ENCODE measurements around the gene TIGD6. TPM values are rescaled to one million over a fixed set of nuclear protein-coding genes. Genes with fewer than 3 reads are reported as not detected.

The TIGD6 gene
- total and polyA plus RNA-seq, 2 experiments from 2014 or later, result 1.4 to 2.1 TPM

DNA sequence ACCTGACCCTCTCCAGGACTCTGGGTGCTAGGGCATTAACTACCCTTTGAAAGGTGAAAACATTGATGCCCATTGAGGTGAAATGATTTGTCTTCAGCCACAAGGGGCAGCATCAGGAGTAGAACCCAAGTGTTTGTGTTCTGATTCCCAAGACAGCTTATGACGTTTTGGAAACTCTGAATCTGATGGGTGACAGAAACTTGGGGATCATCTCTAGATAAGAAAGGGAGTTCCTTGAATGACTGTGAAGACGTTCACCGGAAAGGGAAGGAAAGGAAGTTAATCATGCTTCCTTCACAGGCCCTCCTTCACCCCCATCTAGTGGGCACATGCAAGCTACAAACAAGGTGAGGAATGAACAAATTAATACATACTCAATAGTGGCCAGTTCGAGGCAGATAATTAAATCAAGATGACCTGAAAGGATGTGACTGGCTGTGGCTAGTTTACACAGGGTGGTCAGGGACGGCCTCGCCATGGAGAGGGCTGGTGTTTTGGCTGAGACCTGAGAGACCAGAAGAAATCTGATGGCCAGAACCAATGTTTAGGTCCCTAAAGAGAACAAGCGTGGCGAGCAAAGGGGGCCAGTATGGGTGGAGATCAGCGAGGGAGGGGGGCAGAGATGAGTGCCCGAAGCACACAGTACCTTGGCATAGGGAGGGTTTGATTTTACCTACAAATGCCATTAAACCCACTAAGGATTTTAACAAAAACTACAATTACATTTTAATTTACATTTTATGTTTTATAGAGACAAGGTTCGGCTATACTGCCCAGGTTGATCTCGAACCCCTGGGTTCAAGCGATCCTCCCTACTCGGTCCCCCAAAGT lies 40.8 kb downstream of the TIGD6 start:
- H3K9me3 Mint-ChIP-seq, result no peaks in the 10 kb centered on the region; the same call in 2 of the 3 replicates
- Histone ChIP-seq H3K4me2 (peak overlapping the region; percentile 88), H3F3A (replicated peaks; ENCODE audit: low read depth) (peaks cover 8% of the 10 kb centered on the region; the same call in 1 of the 2 replicates), H3K4me1 (ENCODE audit: insufficient read depth) (peaks cover 10% of the 10 kb centered on the region; the same call in 1 of the 2 replicates), H3K27ac (ENCODE audit: low read depth) (peak overlapping the region; percentile 95), H3K4me3 (peak overlapping the region; percentile 89), H3K9me2 (ENCODE audit: insufficient read depth) (no peaks in the 10 kb centered on the region), H4K20me1 (replicated peaks; ENCODE audit: insufficient read depth) (no peaks in the 10 kb centered on the region; the same call in 1 of the 2 replicates), H3K79me2 (replicated peaks; ENCODE audit: insufficient read depth) (no peaks in the 10 kb centered on the region), H3K36me3 (ENCODE audit: insufficient read depth) (no peaks in the 10 kb centered on the region), H3K27me3 (ENCODE audit: insufficient read depth) (peaks cover 11% of the 10 kb centered on the region), H2AFZ (peak overlapping the region; percentile 87)
- H3K36me3 Mint-ChIP-seq (ENCODE audit: low read depth), result no peaks in the 10 kb centered on the region
- H3K27ac Mint-ChIP-seq, result peak overlapping the region; percentile 98
- H3K4me3 Mint-ChIP-seq, result peak overlapping the region; percentile 95
- TF ChIP-seq NANOG (IDR thresholded peaks at IDR 0.05; ENCODE audit: borderline replicate concordance), result no peak
- TF ChIP-seq CREB1 (CRISPR knock-in tag; IDR thresholded peaks at IDR 0.05; ENCODE audit: low read depth), result 0 out of 2 replicates have a peak, but pooled peaks have one; percentile 46
- TF ChIP-seq, protein P1, sequence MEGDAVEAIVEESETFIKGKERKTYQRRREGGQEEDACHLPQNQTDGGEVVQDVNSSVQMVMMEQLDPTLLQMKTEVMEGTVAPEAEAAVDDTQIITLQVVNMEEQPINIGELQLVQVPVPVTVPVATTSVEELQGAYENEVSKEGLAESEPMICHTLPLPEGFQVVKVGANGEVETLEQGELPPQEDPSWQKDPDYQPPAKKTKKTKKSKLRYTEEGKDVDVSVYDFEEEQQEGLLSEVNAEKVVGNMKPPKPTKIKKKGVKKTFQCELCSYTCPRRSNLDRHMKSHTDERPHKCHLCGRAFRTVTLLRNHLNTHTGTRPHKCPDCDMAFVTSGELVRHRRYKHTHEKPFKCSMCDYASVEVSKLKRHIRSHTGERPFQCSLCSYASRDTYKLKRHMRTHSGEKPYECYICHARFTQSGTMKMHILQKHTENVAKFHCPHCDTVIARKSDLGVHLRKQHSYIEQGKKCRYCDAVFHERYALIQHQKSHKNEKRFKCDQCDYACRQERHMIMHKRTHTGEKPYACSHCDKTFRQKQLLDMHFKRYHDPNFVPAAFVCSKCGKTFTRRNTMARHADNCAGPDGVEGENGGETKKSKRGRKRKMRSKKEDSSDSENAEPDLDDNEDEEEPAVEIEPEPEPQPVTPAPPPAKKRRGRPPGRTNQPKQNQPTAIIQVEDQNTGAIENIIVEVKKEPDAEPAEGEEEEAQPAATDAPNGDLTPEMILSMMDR (conservative IDR thresholded peaks at IDR 0.05; ENCODE audit: low read depth in 2 of 2), result peak; percentile 56 to 86
- DNase-seq (ENCODE audit: low spot score) (peak; percentile 69), ATAC-seq (peak; percentile 16)
- peaks cover 16% of the 10 kb centered on the region for H3K4me1 Mint-ChIP-seq
- H3K27me3 Mint-ChIP-seq (ENCODE audit: insufficient read depth, low read depth, poor library complexity), result peaks cover 8% of the 10 kb centered on the region

DNA sequence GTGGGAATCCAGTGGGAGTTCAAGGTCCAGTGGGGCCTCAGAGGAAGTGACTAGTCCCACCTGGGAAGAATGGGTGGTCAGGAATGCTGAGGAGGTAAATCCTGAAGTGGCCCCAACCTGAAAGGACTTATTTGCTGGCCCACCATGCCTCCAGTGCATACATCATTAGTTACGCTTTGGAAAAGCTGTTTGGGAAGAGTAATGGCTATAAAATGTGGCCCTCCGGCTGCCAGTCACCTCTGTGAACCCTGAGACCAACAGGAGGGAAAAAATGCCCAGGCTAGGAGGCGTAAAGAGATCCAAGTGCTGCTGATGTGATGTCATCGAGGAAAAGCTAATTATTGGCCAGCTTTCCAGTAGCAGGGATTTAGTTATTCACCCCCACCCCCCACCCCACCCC lies 42.6 kb downstream of the TIGD6 start:
- Histone ChIP-seq H3K4me2 (no peak overlapping the region), H2AFZ (peak overlapping the region; percentile 63; the same call in 1 of the 2 replicates), H3K27ac (ENCODE audit: low read depth) (no peak overlapping the region), H3K79me2 (replicated peaks; ENCODE audit: insufficient read depth) (no peaks in the 10 kb centered on the region), H3K4me1 (ENCODE audit: insufficient read depth) (peaks cover 10% of the 10 kb centered on the region; the same call in 1 of the 2 replicates), H3K4me3 (no peak overlapping the region), H3F3A (replicated peaks; ENCODE audit: low read depth) (peaks cover 8% of the 10 kb centered on the region; the same call in 1 of the 2 replicates), H4K20me1 (replicated peaks; ENCODE audit: insufficient read depth) (no peaks in the 10 kb centered on the region; the same call in 1 of the 2 replicates), H3K36me3 (ENCODE audit: insufficient read depth) (no peaks in the 10 kb centered on the region), H3K9me2 (ENCODE audit: insufficient read depth) (no peaks in the 10 kb centered on the region), H3K27me3 (ENCODE audit: insufficient read depth) (peaks cover 11% of the 10 kb centered on the region)
- no peaks in the 10 kb centered on the region for H3K36me3 Mint-ChIP-seq (ENCODE audit: low read depth)
- peaks cover 8% of the 10 kb centered on the region for H3K27me3 Mint-ChIP-seq (ENCODE audit: insufficient read depth, low read depth, poor library complexity)
- no peak overlapping the region for H3K27ac Mint-ChIP-seq
- ATAC-seq, result no peak
- H3K4me1 Mint-ChIP-seq, result peaks cover 16% of the 10 kb centered on the region
- H3K9me3 Mint-ChIP-seq, result no peaks in the 10 kb centered on the region; the same call in 2 of the 3 replicates
- no peak for DNase-seq (ENCODE audit: low spot score)
- no peak overlapping the region for H3K4me3 Mint-ChIP-seq
- no peak for TF ChIP-seq STAT1 (IDR thresholded peaks at IDR 0.05; ENCODE audit: unreplicated experiment)
- TF ChIP-seq, protein P2, sequence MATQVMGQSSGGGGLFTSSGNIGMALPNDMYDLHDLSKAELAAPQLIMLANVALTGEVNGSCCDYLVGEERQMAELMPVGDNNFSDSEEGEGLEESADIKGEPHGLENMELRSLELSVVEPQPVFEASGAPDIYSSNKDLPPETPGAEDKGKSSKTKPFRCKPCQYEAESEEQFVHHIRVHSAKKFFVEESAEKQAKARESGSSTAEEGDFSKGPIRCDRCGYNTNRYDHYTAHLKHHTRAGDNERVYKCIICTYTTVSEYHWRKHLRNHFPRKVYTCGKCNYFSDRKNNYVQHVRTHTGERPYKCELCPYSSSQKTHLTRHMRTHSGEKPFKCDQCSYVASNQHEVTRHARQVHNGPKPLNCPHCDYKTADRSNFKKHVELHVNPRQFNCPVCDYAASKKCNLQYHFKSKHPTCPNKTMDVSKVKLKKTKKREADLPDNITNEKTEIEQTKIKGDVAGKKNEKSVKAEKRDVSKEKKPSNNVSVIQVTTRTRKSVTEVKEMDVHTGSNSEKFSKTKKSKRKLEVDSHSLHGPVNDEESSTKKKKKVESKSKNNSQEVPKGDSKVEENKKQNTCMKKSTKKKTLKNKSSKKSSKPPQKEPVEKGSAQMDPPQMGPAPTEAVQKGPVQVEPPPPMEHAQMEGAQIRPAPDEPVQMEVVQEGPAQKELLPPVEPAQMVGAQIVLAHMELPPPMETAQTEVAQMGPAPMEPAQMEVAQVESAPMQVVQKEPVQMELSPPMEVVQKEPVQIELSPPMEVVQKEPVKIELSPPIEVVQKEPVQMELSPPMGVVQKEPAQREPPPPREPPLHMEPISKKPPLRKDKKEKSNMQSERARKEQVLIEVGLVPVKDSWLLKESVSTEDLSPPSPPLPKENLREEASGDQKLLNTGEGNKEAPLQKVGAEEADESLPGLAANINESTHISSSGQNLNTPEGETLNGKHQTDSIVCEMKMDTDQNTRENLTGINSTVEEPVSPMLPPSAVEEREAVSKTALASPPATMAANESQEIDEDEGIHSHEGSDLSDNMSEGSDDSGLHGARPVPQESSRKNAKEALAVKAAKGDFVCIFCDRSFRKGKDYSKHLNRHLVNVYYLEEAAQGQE (IDR thresholded peaks at IDR 0.05; ENCODE audit: unreplicated experiment), result no peak
- no peak for TF ChIP-seq CREB1 (CRISPR knock-in tag; IDR thresholded peaks at IDR 0.05; ENCODE audit: low read depth)
- TF ChIP-seq ZNF114 (CRISPR knock-in tag; IDR thresholded peaks at IDR 0.05), result no peak
- no peak for TF ChIP-seq POLR2AphosphoS5 (IDR thresholded peaks at IDR 0.05; ENCODE audit: low read depth)
- TF ChIP-seq, protein P3, sequence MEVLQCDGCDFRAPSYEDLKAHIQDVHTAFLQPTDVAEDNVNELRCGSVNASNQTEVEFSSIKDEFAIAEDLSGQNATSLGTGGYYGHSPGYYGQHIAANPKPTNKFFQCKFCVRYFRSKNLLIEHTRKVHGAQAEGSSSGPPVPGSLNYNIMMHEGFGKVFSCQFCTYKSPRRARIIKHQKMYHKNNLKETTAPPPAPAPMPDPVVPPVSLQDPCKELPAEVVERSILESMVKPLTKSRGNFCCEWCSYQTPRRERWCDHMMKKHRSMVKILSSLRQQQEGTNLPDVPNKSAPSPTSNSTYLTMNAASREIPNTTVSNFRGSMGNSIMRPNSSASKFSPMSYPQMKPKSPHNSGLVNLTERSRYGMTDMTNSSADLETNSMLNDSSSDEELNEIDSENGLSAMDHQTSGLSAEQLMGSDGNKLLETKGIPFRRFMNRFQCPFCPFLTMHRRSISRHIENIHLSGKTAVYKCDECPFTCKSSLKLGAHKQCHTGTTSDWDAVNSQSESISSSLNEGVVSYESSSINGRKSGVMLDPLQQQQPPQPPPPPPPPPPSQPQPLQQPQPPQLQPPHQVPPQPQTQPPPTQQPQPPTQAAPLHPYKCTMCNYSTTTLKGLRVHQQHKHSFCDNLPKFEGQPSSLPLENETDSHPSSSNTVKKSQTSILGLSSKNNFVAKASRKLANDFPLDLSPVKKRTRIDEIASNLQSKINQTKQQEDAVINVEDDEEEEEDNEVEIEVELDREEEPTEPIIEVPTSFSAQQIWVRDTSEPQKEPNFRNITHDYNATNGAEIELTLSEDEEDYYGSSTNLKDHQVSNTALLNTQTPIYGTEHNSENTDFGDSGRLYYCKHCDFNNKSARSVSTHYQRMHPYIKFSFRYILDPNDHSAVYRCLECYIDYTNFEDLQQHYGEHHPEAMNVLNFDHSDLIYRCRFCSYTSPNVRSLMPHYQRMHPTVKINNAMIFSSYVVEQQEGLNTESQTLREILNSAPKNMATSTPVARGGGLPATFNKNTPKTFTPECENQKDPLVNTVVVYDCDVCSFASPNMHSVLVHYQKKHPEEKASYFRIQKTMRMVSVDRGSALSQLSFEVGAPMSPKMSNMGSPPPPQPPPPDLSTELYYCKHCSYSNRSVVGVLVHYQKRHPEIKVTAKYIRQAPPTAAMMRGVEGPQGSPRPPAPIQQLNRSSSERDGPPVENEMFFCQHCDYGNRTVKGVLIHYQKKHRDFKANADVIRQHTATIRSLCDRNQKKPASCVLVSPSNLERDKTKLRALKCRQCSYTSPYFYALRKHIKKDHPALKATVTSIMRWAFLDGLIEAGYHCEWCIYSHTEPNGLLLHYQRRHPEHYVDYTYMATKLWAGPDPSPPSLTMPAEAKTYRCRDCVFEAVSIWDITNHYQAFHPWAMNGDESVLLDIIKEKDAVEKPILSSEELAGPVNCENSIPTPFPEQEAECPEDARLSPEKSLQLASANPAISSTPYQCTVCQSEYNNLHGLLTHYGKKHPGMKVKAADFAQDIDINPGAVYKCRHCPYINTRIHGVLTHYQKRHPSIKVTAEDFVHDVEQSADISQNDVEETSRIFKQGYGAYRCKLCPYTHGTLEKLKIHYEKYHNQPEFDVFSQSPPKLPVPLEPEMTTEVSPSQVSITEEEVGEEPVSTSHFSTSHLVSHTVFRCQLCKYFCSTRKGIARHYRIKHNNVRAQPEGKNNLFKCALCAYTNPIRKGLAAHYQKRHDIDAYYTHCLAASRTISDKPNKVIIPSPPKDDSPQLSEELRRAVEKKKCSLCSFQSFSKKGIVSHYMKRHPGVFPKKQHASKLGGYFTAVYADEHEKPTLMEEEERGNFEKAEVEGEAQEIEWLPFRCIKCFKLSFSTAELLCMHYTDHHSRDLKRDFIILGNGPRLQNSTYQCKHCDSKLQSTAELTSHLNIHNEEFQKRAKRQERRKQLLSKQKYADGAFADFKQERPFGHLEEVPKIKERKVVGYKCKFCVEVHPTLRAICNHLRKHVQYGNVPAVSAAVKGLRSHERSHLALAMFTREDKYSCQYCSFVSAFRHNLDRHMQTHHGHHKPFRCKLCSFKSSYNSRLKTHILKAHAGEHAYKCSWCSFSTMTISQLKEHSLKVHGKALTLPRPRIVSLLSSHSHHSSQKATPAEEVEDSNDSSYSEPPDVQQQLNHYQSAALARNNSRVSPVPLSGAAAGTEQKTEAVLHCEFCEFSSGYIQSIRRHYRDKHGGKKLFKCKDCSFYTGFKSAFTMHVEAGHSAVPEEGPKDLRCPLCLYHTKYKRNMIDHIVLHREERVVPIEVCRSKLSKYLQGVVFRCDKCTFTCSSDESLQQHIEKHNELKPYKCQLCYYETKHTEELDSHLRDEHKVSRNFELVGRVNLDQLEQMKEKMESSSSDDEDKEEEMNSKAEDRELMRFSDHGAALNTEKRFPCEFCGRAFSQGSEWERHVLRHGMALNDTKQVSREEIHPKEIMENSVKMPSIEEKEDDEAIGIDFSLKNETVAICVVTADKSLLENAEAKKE (CRISPR knock-in tag; IDR thresholded peaks at IDR 0.05), result no peak

All from GM23338 (cell line).